ENCODE results near the gene ZCCHC4.
A peak's percentile ranks its signal among the peaks of the same experiment; 100 is the strongest.
"Not testable (repeated sequence)": the region's sequence is repeated elsewhere in the genome, so short reads cannot be mapped to it uniquely, and the experiment has no call there.

ZCCHC4 gene

GRCh38 chr4:25370242-25370641 lies 57.7 kb downstream of the ZCCHC4 start:
- H3K4me3 ChIP-seq (replicated peaks; ENCODE audit: low read depth, low read length): no peak overlapping the region
- DNase-seq (ENCODE audit: extremely low read depth, low read depth): no peak
- no peak for TF ChIP-seq CTCF (IDR thresholded peaks at IDR 0.05; ENCODE audit: low read depth, low read length, missing control alignments)

GRCh38 chr4:25372549-25372948 lies 60.0 kb downstream of the ZCCHC4 start:
- not testable (repeated sequence) for H3K4me3 ChIP-seq (replicated peaks; ENCODE audit: low read depth, low read length); DNase-seq (ENCODE audit: extremely low read depth, low read depth)

- no peak for TF ChIP-seq CTCF (IDR thresholded peaks at IDR 0.05; ENCODE audit: low read depth, low read length, missing control alignments)
- peak; percentile 51 for DNase-seq (ENCODE audit: extremely low read depth, low read depth)
- peak within 1 kb of the TSS; percentile 89 for H3K4me3 ChIP-seq (replicated peaks; ENCODE audit: low read depth, low read length)
Measured at GRCh38 chr4:25376754-25377571, 64.4 kb downstream of the ZCCHC4 start, which contains the start of gene ANAPC4. ANAPC4 (plus strand) TSS chr4:25377263; CDS start chr4:25377428, 165 bp downstream.

GRCh38 chr4:25377572-25378436 lies 65.2 kb downstream of the ZCCHC4 start:
- no peak for DNase-seq (ENCODE audit: extremely low read depth, low read depth)
- peak overlapping the region; percentile 89 for H3K4me3 ChIP-seq (replicated peaks; ENCODE audit: low read depth, low read length)
- no peak for TF ChIP-seq CTCF (IDR thresholded peaks at IDR 0.05; ENCODE audit: low read depth, low read length, missing control alignments)

- peak overlapping the region; percentile 89 for H3K4me3 ChIP-seq (replicated peaks; ENCODE audit: low read depth, low read length)
- no peak for TF ChIP-seq CTCF (IDR thresholded peaks at IDR 0.05; ENCODE audit: low read depth, low read length, missing control alignments)
- no peak for DNase-seq (ENCODE audit: extremely low read depth, low read depth)
Measured at GRCh38 chr4:25378437-25378743, 65.8 kb downstream of the ZCCHC4 start.

GRCh38 chr4:25379591-25379990 lies 67.0 kb downstream of the ZCCHC4 start:
- H3K4me3 ChIP-seq (replicated peaks; ENCODE audit: low read depth, low read length): no peak overlapping the region
- no peak for DNase-seq (ENCODE audit: extremely low read depth, low read depth)
- no peak for TF ChIP-seq CTCF (IDR thresholded peaks at IDR 0.05; ENCODE audit: low read depth, low read length, missing control alignments)

GRCh38 chr4:25383647-25384046 lies 71.1 kb downstream of the ZCCHC4 start:
- no peak overlapping the region for H3K4me3 ChIP-seq (replicated peaks; ENCODE audit: low read depth, low read length)
- DNase-seq (ENCODE audit: extremely low read depth, low read depth): no peak
- no peak for TF ChIP-seq CTCF (IDR thresholded peaks at IDR 0.05; ENCODE audit: low read depth, low read length, missing control alignments)
